Astrocyte (in vitro differentiated cells and primary cell): ENCODE results near the gene PRKCB.

ENCODE experiments used
- EZH2 ChIP-seq: IDR thresholded peaks from 2 replicates; pipeline ENCODE4 v1.6.1; 2012; ENCODE audit warnings: mild to moderate bottlenecking, low read length, inconsistent platforms; ENCODE audit not compliant: insufficient read depth
- TF ChIP-seq, protein P1 (sequence below): IDR thresholded peaks from 2 replicates; pipeline ENCODE4 v1.5.1; 2011; ENCODE audit warnings: low read depth, mild to moderate bottlenecking, inconsistent platforms, low read length, moderate library complexity; ENCODE audit not compliant: insufficient read depth

DNA sequence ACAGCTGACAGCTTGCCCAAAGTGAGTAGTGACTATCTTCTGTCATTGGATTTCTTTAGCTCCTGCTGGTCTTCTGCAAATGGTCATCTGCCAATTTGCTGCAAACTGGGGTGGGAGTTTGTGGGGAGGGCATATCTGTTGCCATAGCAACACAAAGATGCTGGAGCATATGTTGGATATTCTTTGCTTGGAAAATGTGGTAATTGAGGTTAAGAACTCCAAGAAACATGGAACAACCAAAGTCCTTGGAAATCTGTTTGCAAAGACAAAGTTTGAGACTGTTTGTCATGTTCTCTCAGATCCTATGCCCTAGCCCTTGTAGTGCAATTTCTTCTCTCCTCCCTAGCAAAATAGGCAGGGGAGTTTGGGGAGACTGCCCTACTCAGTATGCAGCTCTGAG, 155.3 kb downstream of the PRKCB start:
- TF ChIP-seq, protein P1, sequence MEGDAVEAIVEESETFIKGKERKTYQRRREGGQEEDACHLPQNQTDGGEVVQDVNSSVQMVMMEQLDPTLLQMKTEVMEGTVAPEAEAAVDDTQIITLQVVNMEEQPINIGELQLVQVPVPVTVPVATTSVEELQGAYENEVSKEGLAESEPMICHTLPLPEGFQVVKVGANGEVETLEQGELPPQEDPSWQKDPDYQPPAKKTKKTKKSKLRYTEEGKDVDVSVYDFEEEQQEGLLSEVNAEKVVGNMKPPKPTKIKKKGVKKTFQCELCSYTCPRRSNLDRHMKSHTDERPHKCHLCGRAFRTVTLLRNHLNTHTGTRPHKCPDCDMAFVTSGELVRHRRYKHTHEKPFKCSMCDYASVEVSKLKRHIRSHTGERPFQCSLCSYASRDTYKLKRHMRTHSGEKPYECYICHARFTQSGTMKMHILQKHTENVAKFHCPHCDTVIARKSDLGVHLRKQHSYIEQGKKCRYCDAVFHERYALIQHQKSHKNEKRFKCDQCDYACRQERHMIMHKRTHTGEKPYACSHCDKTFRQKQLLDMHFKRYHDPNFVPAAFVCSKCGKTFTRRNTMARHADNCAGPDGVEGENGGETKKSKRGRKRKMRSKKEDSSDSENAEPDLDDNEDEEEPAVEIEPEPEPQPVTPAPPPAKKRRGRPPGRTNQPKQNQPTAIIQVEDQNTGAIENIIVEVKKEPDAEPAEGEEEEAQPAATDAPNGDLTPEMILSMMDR: no peak
- no peak for TF ChIP-seq EZH2
